Panc1 (cell line): ENCODE measurements around the gene ZNF528. TPM values are rescaled to one million over a fixed set of nuclear protein-coding genes. Genes with fewer than 3 reads are reported as not detected.

ENCODE experiments used
- ATAC-seq: fragments of 200-7000 bp; cut with Tn5 transposase; 2 replicates; pipeline ENCODE4 v1.9.1; 2020; ENCODE audit warnings: mild to moderate bottlenecking, moderate library complexity
- BruUV-seq: library from RNA; stranded (reverse); fragments of 400-500 nt; replicated peaks from 2 replicates; lab custom pipeline; 2021; lab: Mats Ljungman, UMichigan
- CTCF ChIA-PET: fragments of 300-600 bp; sonication (Branson Sonifier 250); formaldehyde crosslinking; loops from one replicate; lab custom pipeline; 2022; ENCODE audit warnings: antibody characterized with exemption; lab: Charles Lee
- POLR2A ChIA-PET: fragments of 300-600 bp; sonication (Branson Sonifier 250); formaldehyde crosslinking; loops from one replicate; lab custom pipeline; 2022; ENCODE audit warnings: antibody characterized with exemption; lab: Charles Lee
- DNase-seq: peaks from one replicate; pipeline ENCODE4 v3.0.0-alpha.2; 2010; ENCODE audit warnings: low read depth, low spot score
- H3K27ac ChIP-seq: 2 replicates; pipeline ENCODE4 v1.5.1; 2011; ENCODE audit warnings: mild to moderate bottlenecking, low read length, inconsistent platforms
- H3K27me3 ChIP-seq: fragments of 200-500 bp; sonication (Bioruptor generic); 2 replicates; pipeline ENCODE4 v1.6.0; 2014; ENCODE audit warnings: low read length, inconsistent platforms; ENCODE audit not compliant: control insufficient read depth, insufficient read depth
- H3K36me3 ChIP-seq: fragments of 200-500 bp; sonication (Bioruptor generic); 2 replicates; pipeline ENCODE4 v1.5.1; 2014; ENCODE audit warnings: inconsistent platforms, mild to moderate bottlenecking, low read length, moderate library complexity; ENCODE audit not compliant: control insufficient read depth, insufficient read depth
- H3K4me1 ChIP-seq: 2 replicates; pipeline ENCODE4 v1.5.1; 2011; ENCODE audit warnings: inconsistent platforms, mild to moderate bottlenecking, low read length, moderate library complexity; ENCODE audit not compliant: control insufficient read depth, insufficient read depth
- H3K4me3 ChIP-seq, 2 experiments: 2 replicates each; pipeline ENCODE4 v1.5.1; 2011 to 2012; ENCODE audit warnings: low read depth in 2 of 2, low read length in 2 of 2, mild to moderate bottlenecking in 2 of 2, inconsistent platforms in 1 of 2, moderate library complexity in 1 of 2
- H3K9me3 ChIP-seq: fragments of 200-500 bp; sonication (Bioruptor generic); 2 replicates; pipeline ENCODE4 v1.5.1; 2014; ENCODE audit warnings: low read depth, mild to moderate bottlenecking, inconsistent platforms, low read length, moderate library complexity; ENCODE audit not compliant: control insufficient read depth, insufficient read depth
- CTCF ChIP-seq: fragments of 450-650 bp; IDR thresholded peaks from 2 replicates; pipeline ENCODE4 v1.5.1; 2017; ENCODE audit warnings: mild to moderate bottlenecking
- POLR2AphosphoS5 ChIP-seq: IDR thresholded peaks from 2 replicates; pipeline ENCODE4 v1.6.1; 2012; ENCODE audit warnings: mild to moderate bottlenecking, low read depth, low read length, moderate library complexity
- SIN3A ChIP-seq: IDR thresholded peaks from 2 replicates; pipeline ENCODE4 v1.6.1; 2012; ENCODE audit warnings: low read depth, mild to moderate bottlenecking, low read length, moderate library complexity, borderline replicate concordance; ENCODE audit not compliant: insufficient read depth
- TCF7L2 ChIP-seq: IDR thresholded peaks from 2 replicates; pipeline ENCODE4 v1.6.1; 2011; ENCODE audit warnings: mild to moderate bottlenecking, low read depth, low read length, inconsistent platforms
- in situ Hi-C: cut with HindIII; loops from 2 replicates; pipeline ENCODE4 v1.10.0; 2016; ENCODE audit warnings: low sequenced_read_pairs, low pct_unique_long_range_greater_than_20kb
- intact Hi-C: fragments of 100-400 bp; cut with micrococcal nuclease; formaldehyde crosslinking; loops from one replicate; pipeline ENCODE4 v1.10.0; 2022; ENCODE audit not compliant: unreplicated experiment
- total RNA-seq: library from RNA; stranded (reverse); gene quantifications from one replicate; pipeline ENCODE4 v1.2.1, GENCODE V29; 2021; ENCODE audit not compliant: unreplicated experiment
- TF ChIP-seq, protein P1 (sequence below), 2 experiments: IDR thresholded peaks; 2 replicates each; pipeline ENCODE4 v1.6.1; 2011 to 2012; ENCODE audit warnings: low read depth in 2 of 2, control low read depth in 1 of 2, low read length in 1 of 2, mild to moderate bottlenecking in 1 of 2, moderate library complexity in 1 of 2; ENCODE audit not compliant: insufficient read depth in 1 of 2

The ZNF528 gene
- total RNA-seq, 1 experiment from 2014 or later: 9.3 TPM

DNA sequence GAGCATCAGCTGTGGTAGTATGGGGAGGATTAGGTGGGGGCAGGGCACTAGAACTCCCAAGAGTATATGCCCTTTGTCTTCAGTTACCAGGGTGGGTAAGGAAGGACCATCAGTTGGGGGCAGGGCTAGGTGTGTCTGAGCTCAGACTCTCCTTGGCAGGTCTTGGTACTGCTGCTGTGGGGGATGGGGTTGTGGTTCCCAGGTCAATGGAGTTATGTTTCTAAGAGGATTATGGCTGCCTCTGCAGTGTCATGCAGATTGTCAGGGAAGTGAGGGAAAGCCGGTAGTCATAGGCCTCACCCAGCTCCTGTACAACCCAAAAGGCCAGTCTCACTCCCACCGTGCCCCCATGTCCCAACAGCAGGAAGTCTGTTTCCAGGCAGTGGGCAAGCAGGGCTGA lies 46.9 kb downstream of the ZNF528 start:
- Histone ChIP-seq H3K27ac (no peak overlapping the region), H3K4me1 (no peaks in the 10 kb centered on the region), H3K36me3 (no peaks in the 10 kb centered on the region), H3K9me3 (peaks cover 5% of the 10 kb centered on the region; the same call in 1 of the 2 replicates), H3K4me3 (no peak overlapping the region), H3K27me3 (no peaks in the 10 kb centered on the region)
- DNase-seq (no peak), ATAC-seq (no peak)
- intact Hi-C loops (no loop called here), in situ Hi-C loops (no loop called here)
- POLR2A ChIA-PET: no interaction called here
- no peak for TF ChIP-seq TCF7L2
- TF ChIP-seq CTCF: no peak
- no peak for TF ChIP-seq POLR2AphosphoS5
- TF ChIP-seq, protein P1, sequence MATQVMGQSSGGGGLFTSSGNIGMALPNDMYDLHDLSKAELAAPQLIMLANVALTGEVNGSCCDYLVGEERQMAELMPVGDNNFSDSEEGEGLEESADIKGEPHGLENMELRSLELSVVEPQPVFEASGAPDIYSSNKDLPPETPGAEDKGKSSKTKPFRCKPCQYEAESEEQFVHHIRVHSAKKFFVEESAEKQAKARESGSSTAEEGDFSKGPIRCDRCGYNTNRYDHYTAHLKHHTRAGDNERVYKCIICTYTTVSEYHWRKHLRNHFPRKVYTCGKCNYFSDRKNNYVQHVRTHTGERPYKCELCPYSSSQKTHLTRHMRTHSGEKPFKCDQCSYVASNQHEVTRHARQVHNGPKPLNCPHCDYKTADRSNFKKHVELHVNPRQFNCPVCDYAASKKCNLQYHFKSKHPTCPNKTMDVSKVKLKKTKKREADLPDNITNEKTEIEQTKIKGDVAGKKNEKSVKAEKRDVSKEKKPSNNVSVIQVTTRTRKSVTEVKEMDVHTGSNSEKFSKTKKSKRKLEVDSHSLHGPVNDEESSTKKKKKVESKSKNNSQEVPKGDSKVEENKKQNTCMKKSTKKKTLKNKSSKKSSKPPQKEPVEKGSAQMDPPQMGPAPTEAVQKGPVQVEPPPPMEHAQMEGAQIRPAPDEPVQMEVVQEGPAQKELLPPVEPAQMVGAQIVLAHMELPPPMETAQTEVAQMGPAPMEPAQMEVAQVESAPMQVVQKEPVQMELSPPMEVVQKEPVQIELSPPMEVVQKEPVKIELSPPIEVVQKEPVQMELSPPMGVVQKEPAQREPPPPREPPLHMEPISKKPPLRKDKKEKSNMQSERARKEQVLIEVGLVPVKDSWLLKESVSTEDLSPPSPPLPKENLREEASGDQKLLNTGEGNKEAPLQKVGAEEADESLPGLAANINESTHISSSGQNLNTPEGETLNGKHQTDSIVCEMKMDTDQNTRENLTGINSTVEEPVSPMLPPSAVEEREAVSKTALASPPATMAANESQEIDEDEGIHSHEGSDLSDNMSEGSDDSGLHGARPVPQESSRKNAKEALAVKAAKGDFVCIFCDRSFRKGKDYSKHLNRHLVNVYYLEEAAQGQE (IDR thresholded peaks at IDR 0.05; ENCODE audit: insufficient read depth in 1 of 2, low read depth in 2 of 2, low read length in 1 of 2): no peak
- no peak for TF ChIP-seq SIN3A
- no TSS peak for BruUV-seq
- CTCF ChIA-PET: no interaction called here

DNA sequence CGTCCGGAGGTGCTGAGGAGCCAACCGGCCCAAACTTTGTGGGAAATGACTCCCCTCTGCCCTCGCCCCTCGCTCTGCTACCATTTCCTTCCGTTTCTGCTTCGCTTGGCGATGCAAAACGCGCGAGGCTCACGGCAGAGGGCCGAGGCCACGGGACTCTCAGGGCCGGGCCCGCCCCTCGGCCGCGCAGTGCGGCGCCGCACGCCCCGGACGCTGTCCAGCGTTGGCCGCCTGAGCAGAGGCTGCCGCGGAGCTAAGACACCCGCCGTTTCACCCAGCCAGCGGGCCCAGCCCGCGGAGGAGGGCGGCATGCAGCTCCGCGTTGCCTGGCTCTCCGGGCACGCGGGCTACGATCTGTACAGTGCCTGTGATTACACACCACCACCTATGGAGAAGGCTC lies 53.6 kb downstream of the ZNF528 start:
- no peak for DNase-seq
- H3K27me3 ChIP-seq: no peaks in the 10 kb centered on the region
- BruUV-seq: no TSS peak
- H3K27ac ChIP-seq: no peak overlapping the region
- ATAC-seq: no peak
- no peak overlapping the region for H3K4me3 ChIP-seq
- H3K4me1 ChIP-seq: no peaks in the 10 kb centered on the region
- TF ChIP-seq, protein P1 (IDR thresholded peaks at IDR 0.05; ENCODE audit: insufficient read depth in 1 of 2, low read depth in 2 of 2, low read length in 1 of 2): no peak
- TF ChIP-seq TCF7L2 (no peak), SIN3A (no peak), CTCF (no peak), POLR2AphosphoS5 (no peak)
- ChIA-PET CTCF (no interaction called here), POLR2A (no interaction called here)
- H3K9me3 ChIP-seq: peaks cover 8% of the 10 kb centered on the region; the same call in 1 of the 2 replicates
- in situ Hi-C loops (no loop called here), intact Hi-C loops (no loop called here)
- H3K36me3 ChIP-seq: no peaks in the 10 kb centered on the region
